Measurements from ENCODE around the gene PITPNM1. TPM values are rescaled to one million over a fixed set of nuclear protein-coding genes. Genes with fewer than 3 reads are reported as not detected.

PITPNM1 gene
- total and polyA plus RNA-seq, 2 of the 13 experiments (the other 11 are each of a cell fraction or from before 2014, with no cell fraction given): 8.2 to 8.5 TPM

DNA sequence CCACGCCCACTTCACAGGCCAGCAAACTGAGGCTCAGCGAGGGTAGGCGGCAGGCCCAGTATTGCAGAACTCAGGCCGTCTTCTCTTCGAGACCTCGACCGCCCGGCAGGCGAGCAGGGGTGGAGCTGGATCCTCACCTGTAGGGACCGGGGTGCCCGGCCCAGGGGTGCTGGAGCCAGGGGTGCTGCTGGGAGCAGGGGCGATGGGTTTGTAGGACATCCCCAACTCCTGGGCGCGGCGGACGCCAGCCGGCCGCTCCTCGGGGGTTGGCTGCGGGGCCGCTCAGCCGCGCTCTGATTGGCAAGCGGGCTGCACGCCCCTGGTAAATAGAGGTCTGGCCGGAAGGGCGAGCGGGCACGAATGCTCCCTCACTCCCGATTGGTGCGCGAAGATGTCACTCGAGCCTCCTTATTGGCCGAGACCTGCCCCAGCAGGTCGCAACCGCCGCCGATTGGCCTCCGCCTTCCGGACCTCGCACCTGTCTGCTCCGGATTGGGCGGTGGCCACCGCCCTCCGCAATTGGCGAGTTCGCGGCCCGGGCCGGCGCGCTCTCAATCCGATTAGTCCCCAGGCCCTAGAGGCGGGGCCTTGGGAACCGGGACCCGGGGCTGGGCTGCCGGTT, 2.8 kb upstream of the PITPNM1 start, which contains the start of gene CDK2AP2 (continued):
- TF ChIP-seq, protein P1, sequence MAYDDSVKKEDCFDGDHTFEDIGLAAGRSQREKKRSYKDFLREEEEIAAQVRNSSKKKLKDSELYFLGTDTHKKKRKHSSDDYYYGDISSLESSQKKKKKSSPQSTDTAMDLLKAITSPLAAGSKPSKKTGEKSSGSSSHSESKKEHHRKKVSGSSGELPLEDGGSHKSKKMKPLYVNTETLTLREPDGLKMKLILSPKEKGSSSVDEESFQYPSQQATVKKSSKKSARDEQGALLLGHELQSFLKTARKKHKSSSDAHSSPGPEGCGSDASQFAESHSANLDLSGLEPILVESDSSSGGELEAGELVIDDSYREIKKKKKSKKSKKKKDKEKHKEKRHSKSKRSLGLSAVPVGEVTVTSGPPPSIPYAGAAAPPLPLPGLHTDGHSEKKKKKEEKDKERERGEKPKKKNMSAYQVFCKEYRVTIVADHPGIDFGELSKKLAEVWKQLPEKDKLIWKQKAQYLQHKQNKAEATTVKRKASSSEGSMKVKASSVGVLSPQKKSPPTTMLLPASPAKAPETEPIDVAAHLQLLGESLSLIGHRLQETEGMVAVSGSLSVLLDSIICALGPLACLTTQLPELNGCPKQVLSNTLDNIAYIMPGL (CRISPR knock-in tag; IDR thresholded peaks at IDR 0.05; ENCODE audit: borderline replicate concordance in 1 of 2, low read depth in 1 of 2): peak in 1 of 2 experiments; percentile 13; a peak in 1 of 4 replicates
- TF ChIP-seq CHD4 (IDR thresholded peaks at IDR 0.05; ENCODE audit: borderline replicate concordance, low read length) (peak; percentile 99), ZNF782 (CRISPR knock-in tag; IDR thresholded peaks at IDR 0.05; ENCODE audit: borderline replicate concordance) (no peak), ZNF224 (CRISPR knock-in tag; IDR thresholded peaks at IDR 0.05) (0 out of 2 replicates have a peak, but pooled peaks have one; percentile 55), FOXJ3 (CRISPR knock-in tag; IDR thresholded peaks at IDR 0.05; ENCODE audit: borderline replicate concordance) (peak; percentile 17; the same call in 1 of the 2 replicates), ZNF34 (CRISPR knock-in tag; IDR thresholded peaks at IDR 0.05; ENCODE audit: borderline replicate concordance) (peak; percentile 71)
- TF ChIP-seq, protein P2, sequence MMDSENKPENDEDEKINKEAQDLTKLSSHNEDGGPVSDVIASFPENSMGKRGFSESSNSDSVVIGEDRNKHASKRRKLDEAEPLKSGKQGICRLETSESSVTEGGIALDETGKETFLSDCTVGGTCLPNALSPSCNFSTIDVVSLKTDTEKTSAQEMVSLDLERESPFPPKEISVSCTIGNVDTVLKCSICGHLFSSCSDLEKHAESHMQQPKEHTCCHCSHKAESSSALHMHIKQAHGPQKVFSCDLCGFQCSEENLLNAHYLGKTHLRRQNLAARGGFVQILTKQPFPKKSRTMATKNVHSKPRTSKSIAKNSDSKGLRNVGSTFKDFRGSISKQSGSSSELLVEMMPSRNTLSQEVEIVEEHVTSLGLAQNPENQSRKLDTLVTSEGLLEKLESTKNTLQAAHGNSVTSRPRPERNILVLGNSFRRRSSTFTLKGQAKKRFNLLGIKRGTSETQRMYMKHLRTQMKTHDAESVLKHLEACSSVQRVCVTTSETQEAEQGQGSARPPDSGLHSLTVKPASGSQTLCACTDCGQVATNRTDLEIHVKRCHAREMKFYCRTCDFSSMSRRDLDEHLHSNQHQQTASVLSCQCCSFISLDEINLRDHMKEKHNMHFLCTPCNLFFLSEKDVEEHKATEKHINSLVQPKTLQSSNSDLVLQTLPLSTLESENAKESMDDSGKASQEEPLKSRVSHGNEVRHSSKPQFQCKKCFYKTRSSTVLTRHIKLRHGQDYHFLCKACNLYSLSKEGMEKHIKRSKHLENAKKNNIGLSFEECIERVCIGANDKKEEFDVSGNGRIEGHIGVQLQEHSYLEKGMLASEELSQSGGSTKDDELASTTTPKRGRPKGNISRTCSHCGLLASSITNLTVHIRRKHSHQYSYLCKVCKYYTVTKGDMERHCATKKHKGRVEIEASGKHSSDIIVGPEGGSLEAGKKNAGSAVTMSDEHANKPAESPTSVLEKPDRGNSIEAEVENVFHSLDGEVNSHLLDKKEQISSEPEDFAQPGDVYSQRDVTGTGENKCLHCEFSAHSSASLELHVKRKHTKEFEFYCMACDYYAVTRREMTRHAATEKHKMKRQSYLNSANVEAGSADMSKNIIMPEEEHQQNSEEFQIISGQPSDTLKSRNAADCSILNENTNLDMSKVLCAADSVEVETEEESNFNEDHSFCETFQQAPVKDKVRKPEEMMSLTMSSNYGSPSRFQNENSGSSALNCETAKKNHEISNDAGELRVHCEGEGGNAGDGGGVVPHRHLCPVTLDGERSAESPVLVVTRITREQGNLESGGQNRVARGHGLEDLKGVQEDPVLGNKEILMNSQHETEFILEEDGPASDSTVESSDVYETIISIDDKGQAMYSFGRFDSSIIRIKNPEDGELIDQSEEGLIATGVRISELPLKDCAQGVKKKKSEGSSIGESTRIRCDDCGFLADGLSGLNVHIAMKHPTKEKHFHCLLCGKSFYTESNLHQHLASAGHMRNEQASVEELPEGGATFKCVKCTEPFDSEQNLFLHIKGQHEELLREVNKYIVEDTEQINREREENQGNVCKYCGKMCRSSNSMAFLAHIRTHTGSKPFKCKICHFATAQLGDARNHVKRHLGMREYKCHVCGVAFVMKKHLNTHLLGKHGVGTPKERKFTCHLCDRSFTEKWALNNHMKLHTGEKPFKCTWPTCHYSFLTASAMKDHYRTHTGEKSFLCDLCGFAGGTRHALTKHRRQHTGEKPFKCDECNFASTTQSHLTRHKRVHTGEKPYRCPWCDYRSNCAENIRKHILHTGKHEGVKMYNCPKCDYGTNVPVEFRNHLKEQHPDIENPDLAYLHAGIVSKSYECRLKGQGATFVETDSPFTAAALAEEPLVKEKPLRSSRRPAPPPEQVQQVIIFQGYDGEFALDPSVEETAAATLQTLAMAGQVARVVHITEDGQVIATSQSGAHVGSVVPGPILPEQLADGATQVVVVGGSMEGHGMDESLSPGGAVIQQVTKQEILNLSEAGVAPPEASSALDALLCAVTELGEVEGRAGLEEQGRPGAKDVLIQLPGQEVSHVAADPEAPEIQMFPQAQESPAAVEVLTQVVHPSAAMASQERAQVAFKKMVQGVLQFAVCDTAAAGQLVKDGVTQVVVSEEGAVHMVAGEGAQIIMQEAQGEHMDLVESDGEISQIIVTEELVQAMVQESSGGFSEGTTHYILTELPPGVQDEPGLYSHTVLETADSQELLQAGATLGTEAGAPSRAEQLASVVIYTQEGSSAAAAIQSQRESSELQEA (CRISPR knock-in tag; IDR thresholded peaks at IDR 0.05; ENCODE audit: not compliant biosample characterization): peak; percentile 32
- TF ChIP-seq, protein P3, sequence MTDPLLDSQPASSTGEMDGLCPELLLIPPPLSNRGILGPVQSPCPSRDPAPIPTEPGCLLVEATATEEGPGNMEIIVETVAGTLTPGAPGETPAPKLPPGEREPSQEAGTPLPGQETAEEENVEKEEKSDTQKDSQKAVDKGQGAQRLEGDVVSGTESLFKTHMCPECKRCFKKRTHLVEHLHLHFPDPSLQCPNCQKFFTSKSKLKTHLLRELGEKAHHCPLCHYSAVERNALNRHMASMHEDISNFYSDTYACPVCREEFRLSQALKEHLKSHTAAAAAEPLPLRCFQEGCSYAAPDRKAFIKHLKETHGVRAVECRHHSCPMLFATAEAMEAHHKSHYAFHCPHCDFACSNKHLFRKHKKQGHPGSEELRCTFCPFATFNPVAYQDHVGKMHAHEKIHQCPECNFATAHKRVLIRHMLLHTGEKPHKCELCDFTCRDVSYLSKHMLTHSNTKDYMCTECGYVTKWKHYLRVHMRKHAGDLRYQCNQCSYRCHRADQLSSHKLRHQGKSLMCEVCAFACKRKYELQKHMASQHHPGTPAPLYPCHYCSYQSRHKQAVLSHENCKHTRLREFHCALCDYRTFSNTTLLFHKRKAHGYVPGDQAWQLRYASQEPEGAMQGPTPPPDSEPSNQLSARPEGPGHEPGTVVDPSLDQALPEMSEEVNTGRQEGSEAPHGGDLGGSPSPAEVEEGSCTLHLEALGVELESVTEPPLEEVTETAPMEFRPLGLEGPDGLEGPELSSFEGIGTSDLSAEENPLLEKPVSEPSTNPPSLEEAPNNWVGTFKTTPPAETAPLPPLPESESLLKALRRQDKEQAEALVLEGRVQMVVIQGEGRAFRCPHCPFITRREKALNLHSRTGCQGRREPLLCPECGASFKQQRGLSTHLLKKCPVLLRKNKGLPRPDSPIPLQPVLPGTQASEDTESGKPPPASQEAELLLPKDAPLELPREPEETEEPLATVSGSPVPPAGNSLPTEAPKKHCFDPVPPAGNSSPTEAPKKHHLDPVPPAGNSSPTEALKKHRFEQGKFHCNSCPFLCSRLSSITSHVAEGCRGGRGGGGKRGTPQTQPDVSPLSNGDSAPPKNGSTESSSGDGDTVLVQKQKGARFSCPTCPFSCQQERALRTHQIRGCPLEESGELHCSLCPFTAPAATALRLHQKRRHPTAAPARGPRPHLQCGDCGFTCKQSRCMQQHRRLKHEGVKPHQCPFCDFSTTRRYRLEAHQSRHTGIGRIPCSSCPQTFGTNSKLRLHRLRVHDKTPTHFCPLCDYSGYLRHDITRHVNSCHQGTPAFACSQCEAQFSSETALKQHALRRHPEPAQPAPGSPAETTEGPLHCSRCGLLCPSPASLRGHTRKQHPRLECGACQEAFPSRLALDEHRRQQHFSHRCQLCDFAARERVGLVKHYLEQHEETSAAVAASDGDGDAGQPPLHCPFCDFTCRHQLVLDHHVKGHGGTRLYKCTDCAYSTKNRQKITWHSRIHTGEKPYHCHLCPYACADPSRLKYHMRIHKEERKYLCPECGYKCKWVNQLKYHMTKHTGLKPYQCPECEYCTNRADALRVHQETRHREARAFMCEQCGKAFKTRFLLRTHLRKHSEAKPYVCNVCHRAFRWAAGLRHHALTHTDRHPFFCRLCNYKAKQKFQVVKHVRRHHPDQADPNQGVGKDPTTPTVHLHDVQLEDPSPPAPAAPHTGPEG (CRISPR knock-in tag; IDR thresholded peaks at IDR 0.05): no peak; the same call in 1 of the 2 replicates

Measured in HepG2 (cell line).